K562 treated with DMSO at 1 percent for 4 hours (cell line): ENCODE measurements around the gene SERPINA5. TPM values are rescaled to one million over a fixed set of nuclear protein-coding genes. Genes with fewer than 3 reads are reported as not detected.

ENCODE experiments used
- total RNA-seq: library from RNA; unstranded; fragments of 300-600 nt; gene quantifications from 2 replicates; pipeline ENCODE4 v1.2.3, GENCODE V29; 2022; ENCODE audit not compliant: insufficient read depth

SERPINA5 gene
- not detected in 2 replicates for total RNA-seq

GRCh38 chr14:94581127-94581999 is at the start of gene SERPINA5:
Gene SERPINA5 (plus strand): TSS chr14:94581426. CDS start chr14:94587363, 5,937 bp downstream.

GRCh38 chr14:94560751-94561655 is 20.2 kb upstream of the SERPINA5 start, which contains the start of gene SERPINA4:
Gene SERPINA4 (plus strand): TSS chr14:94561442. CDS start chr14:94563483, 2,041 bp downstream.

GRCh38 chr14:94612174-94612573 is 30.9 kb downstream of the SERPINA5 start, which contains the start of gene SERPINA3:
Gene SERPINA3 (plus strand): TSS chr14:94612391. CDS start chr14:94614442, 2,051 bp downstream.

Other genes starting within 250 kb of the SERPINA5 start
- not detected in 2 replicates for gene SERPINA2, start 214.7 kb upstream of the SERPINA5 start, total RNA-seq
- not detected in 2 replicates for gene SERPINA1, start 192.8 kb upstream of the SERPINA5 start, total RNA-seq
- not detected in 2 replicates for gene SERPINA11, start 128.6 kb upstream of the SERPINA5 start, total RNA-seq
- gene SERPINA9, start 105.2 kb upstream of the SERPINA5 start, total RNA-seq: not detected in 2 replicates
- gene SERPINA12, start 72.0 kb upstream of the SERPINA5 start, total RNA-seq: not detected in 2 replicates
- gene SERPINA4, start 20.0 kb upstream of the SERPINA5 start, total RNA-seq: not detected in 2 replicates
- gene SERPINA3, start 31.0 kb downstream of the SERPINA5 start, total RNA-seq: not detected in 2 replicates
- gene GSC, start 188.7 kb downstream of the SERPINA5 start, total RNA-seq: not detected in 2 replicates